ENCODE data around the gene CPT1C. TPM values are rescaled to one million over a fixed set of nuclear protein-coding genes. Genes with fewer than 3 reads are reported as not detected.

CPT1C gene
- total and polyA plus RNA-seq, 11 donors = 1.00 to 6.0 (median 2.2) TPM

DNA sequence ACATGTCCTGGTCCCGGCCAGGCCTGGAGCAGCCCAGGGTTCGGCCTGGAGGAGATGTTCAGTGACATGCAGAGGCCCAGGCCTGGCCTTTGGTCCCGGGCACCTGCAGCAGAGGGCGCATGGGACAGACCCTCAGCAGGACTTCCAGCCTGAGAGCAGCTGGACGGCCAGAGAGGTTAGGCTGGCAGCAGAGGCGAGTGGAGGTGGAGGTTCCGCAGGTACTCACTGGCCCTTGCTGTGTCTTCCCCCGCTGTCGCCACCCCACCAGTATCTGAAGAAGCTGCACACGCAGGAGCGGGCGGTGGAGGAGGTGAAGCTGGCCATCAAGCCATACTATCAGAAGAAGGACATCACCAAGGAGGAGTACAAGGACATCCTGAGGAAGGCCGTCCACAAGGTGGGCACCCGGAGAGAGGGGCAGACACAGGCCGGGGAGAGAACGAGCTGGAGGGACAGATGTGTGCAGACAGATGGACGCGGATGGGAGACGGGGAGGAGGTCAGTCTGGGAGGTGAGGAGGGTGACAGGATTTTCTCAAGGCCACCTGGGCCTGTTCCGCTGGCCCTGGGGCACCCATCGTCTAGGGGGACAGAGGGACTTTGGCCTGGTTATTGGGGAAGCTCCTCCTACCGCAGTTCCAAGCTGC lies 33.3 kb upstream of the CPT1C start:
- no peak overlapping the region for H3K4me3 ChIP-seq
- H3K27ac ChIP-seq = no peak overlapping the region
- DNase-seq (no peak), ATAC-seq (no peak)
- TF ChIP-seq POLR2A (IDR thresholded peaks at IDR 0.05) = no peak
- TF ChIP-seq CTCF (IDR thresholded peaks at IDR 0.05) = no peak
- H3K4me1 ChIP-seq = peaks cover 0 to 4% (median 0%) of the 10 kb centered on the region in 12 donors
- 90 to 93% (median 92%) methylated on average over 22 of the region's 22 CpGs for WGBS, 4 donors
- H3K9me3 ChIP-seq = no peaks in the 10 kb centered on the region
- H3K36me3 ChIP-seq = peaks cover 6 to 98% (median 97%) of the 10 kb centered on the region in 9 donors
- H3K27me3 ChIP-seq = no peaks in the 10 kb centered on the region
- intact Hi-C loops (cut with DNase I) = no loop called here

- Histone ChIP-seq H3K27ac (no peak overlapping the region), H3K9me3 (no peaks in the 10 kb centered on the region), H3K4me3 (no peak overlapping the region), H3K36me3 (peaks cover 6 to 98% (median 97%) of the 10 kb centered on the region in 9 donors), H3K4me1 (peaks cover 0 to 8% (median 0%) of the 10 kb centered on the region in 12 donors), H3K27me3 (no peaks in the 10 kb centered on the region)
- DNase-seq = no peak
- 69 to 88% (median 87%) methylated on average over 3 to 15 of the region's 15 CpGs for WGBS, 4 donors
- ATAC-seq = no peak
- TF ChIP-seq CTCF (IDR thresholded peaks at IDR 0.05) (no peak), POLR2A (IDR thresholded peaks at IDR 0.05) (no peak)
- intact Hi-C loops (cut with DNase I) = no loop called here
These were observed 32.8 kb upstream of the CPT1C start for GRCh38 chr19:49658139-49658517.

DNA sequence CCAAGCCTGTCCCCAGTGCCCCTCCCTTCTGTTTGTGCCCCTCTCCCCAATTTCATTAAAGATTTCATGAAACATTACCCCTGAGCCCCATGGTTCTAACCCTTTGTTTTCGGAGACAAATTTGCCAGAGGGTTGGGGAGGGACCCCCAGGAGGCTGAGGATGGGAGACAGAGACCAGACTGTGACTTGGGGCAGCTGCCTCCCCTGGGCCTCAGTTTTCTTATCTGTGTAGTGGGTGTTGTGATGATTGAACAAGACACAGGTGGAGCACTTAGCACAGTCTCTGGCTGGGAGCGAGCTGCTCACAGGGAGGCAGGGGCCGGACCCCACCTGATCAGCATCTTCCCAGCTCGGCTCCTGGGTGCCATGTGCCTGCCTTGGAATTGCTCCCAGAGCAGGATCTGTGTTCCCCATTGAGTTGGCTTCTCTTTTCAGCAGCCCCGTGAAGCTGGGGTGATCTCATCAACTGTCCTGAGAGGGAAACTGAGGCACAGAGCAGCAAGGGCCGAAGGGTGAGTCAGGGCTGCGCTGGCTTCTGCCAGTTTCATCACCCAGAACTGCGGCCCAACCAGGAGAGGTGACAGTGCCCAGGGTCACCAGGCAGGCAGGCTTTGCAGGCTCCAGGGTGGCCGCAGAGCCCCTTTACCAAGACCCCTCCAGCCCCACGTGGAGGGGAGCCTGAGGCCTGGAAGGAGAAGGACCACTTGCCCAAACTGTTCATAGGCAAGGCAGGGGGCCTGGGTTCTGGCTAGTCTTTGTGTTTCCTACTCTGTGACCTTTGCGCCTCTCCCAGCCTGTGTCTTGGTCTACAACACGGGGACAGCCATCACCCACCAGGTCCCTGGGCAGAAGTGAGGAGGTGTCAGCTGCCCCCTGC lies 32.1 kb upstream of the CPT1C start:
- no peak for DNase-seq
- 90 to 92% (median 92%) methylated on average over 7 to 12 of the region's 12 CpGs for WGBS, 4 donors
- H3K27ac ChIP-seq = no peak overlapping the region
- no peak for ATAC-seq
- H3K4me1 ChIP-seq = peaks cover 0 to 15% (median 2%) of the 10 kb centered on the region in 12 donors
- intact Hi-C loops (cut with DNase I) = no loop called here
- H3K4me3 ChIP-seq = no peak overlapping the region
- H3K9me3 ChIP-seq = no peaks in the 10 kb centered on the region
- no peak for TF ChIP-seq POLR2A (IDR thresholded peaks at IDR 0.05)
- TF ChIP-seq CTCF (IDR thresholded peaks at IDR 0.05) = no peak
- H3K27me3 ChIP-seq = no peaks in the 10 kb centered on the region
- H3K36me3 ChIP-seq = peaks cover 6 to 94% (median 90%) of the 10 kb centered on the region in 9 donors

DNA sequence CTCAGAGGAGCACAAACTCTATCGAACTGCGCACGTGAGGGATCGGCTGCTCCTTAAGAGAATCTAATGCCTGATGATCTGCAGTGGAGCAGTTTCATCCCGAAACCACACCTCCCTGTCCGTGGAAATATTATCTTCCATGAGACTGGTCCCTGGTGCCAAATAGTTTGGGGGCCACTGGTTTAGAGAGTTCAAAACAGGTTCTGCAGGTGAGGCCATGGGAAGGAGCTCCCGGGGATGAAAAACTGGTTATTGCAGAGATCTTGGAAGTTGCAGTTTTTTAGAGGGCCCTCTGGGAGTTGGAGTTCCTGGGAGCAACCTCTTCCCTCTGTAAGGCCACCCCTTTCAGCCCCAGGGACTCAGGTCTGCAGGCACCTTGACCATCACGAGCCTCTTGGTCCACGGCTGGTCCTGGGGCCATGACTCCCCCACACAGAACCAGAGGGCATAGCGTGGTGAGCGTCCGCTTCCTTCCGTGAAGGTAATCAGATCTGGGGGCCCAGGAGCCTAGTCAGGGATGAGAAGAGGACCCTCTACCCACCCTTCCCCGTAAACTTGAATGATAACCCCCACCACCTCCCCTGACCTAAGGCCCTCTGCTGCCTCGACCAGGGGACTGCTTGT lies 30.5 kb upstream of the CPT1C start:
- 87 to 91% (median 89%) methylated on average over 11 to 15 of the region's 15 CpGs for WGBS, 4 donors
- no peak overlapping the region for H3K27ac ChIP-seq
- ATAC-seq = no peak
- TF ChIP-seq POLR2A (IDR thresholded peaks at IDR 0.05) (no peak), CTCF (IDR thresholded peaks at IDR 0.05) (no peak)
- peak in 1 of 5 donors; percentile 30 for DNase-seq
- intact Hi-C loops (cut with DNase I) = no loop called here
- H3K4me3 ChIP-seq = no peak overlapping the region
- H3K9me3 ChIP-seq = no peaks in the 10 kb centered on the region
- no peaks in the 10 kb centered on the region for H3K27me3 ChIP-seq
- peaks cover 6 to 78% (median 74%) of the 10 kb centered on the region in 9 donors for H3K36me3 ChIP-seq
- peaks cover 0 to 19% (median 9%) of the 10 kb centered on the region in 12 donors for H3K4me1 ChIP-seq
